SW 1271 (cell line): Measurements from ENCODE around the gene OPCML.

Experiments
- DNase-seq, 2 experiments: peaks; one replicate each; lab custom pipeline; 2025; lab: John Stamatoyannopoulos, UW

Gene OPCML

GRCh38 chr11:133531971-133532651, at the start of gene OPCML:
OPCML (minus strand) TSS chr11:133532501.
- no peak for DNase-seq

DNA sequence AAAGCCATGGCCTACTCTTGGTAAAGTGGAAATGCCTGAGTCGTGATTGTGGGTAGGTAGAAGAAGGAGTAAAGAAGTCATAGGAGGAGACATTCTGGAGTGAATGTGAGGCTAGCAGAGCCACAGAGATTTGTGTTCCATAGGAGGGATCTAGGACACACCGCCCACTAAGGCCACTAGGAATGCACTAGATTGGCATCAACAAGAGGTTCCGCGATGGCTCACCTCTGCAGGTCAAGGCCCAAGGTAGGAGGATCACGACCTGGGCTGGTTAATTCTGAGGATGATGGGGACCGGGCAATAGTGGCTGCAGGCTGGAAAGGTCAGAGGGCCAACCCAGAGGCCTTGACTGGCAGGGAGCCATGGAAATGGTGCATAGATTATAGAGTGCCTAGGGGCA, 48.8 kb upstream of the OPCML start:
- DNase-seq = no peak

- DNase-seq = no peak
These were observed 47.1 kb upstream of the OPCML start for GRCh38 chr11:133579165-133580031.

- DNase-seq = no peak
These were observed 45.1 kb upstream of the OPCML start for GRCh38 chr11:133577403-133577802.

DNA sequence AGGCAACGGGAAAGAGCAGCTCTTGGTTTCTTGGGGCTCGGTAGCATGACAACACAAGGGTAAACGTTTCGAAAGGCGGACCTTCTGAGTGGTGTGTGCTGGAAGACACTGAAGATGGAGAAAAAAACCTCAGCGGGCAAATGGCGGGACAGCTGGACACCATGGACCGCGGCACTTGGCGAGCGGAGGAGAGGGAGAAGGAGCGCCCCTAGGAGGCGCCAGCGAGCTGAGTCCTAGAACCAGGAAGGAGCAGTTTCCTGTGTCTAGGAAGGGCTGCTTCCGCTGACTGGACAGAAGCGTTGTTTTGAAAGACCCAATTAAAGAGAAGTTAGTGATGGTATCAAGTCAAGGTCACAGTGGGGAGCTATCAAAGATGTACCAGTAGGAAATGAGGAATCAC, 44.0 kb upstream of the OPCML start:
- no peak for DNase-seq

GRCh38 chr11:133573081-133573480, 40.8 kb upstream of the OPCML start:
- no peak for DNase-seq

DNA sequence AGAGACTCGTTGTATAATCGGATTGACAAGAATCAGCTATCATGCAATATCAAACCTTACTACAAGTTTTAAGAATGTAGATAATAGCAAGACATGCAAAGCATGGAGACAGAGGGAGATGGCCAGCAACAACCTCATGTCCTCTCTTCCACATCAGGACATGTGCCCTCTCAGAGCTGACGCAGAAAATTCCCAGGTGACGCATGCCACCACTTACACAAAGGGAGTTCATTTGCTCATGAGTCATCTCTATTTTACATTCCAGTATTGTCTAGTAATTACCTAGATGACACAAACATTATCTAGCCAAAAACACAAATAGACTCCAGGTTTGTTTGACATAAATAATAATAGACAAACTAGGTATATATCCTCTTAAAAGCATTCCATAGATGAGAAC, 38.1 kb upstream of the OPCML start:
- DNase-seq = no peak

DNA sequence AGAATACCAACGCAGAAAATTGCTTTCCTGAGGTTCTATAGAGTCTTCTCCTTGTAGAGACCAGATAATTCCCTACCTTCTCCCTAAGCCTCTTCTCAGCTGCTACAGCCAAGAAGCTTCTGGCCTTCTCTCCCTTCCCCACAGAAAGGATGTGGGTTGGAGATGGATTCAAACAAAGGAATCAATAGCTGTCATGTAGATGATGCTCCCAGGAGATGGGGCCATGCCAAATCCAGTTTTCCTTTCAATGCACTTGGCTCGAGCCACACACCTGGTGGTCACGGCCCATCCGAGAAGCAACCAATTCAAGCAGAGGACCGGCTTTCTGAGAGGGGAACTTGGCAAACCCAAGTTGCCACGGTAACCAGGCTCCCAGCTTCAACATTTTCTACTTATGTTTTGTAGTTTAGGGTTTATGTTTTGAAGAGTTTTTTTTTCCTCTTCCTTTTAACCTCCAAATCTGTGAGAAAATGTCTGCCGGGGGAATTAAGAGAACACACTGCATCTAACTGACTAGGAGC, 31.3 kb upstream of the OPCML start:
- DNase-seq = no peak

GRCh38 chr11:133560472-133560855, 28.2 kb upstream of the OPCML start:
- no peak for DNase-seq

DNA sequence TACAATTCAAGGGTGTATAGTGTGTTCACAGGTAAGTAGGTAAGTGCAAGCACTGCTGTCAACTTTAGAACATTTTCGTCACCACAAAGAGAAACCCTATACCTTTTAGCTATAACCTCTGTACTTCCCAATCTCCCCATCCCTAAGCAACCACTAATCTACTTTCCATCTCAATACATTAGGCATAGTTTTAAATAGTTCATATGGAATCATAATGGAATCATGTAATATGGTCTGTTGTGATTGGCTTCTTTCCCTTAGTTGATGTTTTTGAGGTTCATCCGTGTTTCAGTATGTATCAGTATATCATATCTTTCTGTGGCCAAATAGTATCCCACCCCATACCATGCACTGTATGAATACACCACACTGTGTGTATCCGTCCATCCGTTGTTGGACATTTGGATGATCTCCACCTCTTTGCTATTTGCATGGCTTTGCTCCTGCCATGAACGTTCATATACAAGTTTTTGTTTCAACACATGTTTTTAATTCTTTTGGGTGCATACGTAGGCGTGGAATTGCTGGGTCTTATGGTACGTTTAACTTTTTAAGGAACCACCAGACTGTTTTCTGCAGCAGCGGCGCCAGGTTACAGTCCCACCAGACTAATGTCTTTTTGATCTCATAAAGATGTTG, 27.7 kb upstream of the OPCML start:
- DNase-seq = no peak

- DNase-seq = no peak
These were observed 27.1 kb upstream of the OPCML start for GRCh38 chr11:133559382-133559781.

DNA sequence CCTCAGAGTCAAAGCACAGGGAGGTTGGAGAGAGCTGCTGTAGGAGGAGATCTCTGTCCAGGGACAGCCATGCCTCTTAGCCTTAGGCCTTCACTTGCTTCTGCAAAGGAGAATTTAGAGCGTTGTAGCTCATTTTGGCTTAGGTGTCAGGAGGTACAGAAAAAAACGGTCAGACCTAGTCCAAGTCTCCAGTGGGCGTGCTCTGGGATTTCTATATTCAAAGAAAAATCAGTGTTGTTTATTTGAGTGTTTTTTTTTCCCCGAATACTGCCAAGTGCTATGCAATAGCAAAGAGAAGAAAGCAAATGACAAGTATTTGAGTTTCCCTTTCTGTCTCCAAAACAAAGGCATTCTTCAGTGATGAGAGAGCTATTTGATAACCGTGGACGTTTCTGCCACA, 22.7 kb upstream of the OPCML start:
- DNase-seq = no peak

- DNase-seq = no peak
These were observed 21.8 kb upstream of the OPCML start for GRCh38 chr11:133553885-133554740.

DNA sequence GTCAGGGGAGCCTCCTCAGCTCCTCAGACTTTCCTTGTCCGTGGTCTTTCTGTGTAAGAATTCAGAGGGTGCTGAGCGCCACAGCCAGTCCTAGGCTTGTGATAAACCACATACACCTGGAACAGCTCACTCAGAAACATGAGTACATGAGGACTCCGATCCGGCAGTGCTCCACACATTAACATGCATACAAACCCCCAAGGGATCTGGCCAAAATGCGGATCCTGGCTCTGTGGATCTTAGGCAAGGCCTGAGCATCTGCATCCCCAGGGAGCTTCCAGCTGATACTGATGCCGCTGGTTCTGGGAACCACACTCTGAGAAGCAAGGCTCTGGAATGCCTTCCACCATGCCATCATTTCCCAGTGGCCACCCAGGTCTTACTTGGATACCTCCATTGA, 20.6 kb upstream of the OPCML start:
- DNase-seq = no peak

- no peak for DNase-seq
These were observed 18.8 kb upstream of the OPCML start for GRCh38 chr11:133551064-133551463.

- DNase-seq = no peak
These were observed 17.5 kb upstream of the OPCML start for GRCh38 chr11:133549826-133550225.

GRCh38 chr11:133548641-133549040, 16.3 kb upstream of the OPCML start:
- no peak for DNase-seq

GRCh38 chr11:133547808-133548494, 15.7 kb upstream of the OPCML start:
- DNase-seq = no peak

DNA sequence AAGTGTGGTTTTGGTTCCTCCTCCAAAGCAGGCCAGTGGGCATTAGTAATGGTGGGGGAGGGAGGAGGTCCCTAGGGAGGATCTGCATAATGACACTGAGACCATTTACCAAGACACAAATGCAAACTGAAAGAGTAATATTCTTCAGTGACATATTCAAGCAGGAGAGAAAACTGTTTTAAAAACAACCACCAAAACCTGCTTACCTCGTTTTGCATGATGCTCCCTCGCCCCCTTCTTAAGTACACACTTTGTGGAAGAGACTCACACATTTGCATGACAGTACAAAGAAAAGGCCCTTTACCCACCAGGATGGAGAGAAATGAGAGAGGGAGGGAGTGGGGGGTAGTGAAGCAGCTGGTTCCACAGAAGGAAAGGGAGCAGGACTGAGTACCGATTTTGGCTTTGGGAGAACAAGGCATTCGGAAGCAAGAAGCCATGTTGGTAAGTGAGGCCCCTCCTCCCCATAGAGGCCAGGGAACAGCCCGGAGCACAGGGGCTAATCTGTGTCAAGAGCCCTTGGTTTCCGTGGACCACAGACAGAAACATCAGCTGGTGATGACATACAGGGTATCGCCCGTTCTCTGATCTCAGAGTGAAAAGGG, 13.0 kb upstream of the OPCML start:
- no peak for DNase-seq

DNA sequence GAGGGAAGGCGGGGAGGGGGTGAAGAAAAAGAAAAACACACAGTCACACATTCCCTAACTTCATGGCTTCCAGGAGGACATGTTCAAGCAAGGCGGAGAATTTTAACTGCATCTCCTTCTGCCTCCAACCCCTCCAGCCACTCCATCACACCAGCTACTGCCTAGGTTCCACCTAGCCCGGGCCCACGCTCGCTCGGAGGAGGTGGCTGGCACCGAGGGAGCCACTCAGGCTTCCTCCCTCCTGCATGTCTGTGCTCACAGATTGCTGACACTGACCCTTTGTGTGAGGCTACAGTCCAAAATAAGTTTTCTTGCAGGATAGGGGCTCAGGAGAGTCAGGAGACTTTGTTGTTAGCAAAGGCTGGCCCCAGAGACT, 9.4 kb upstream of the OPCML start:
- DNase-seq = no peak
